PFSK-1 (cell line): Measurements from ENCODE around the gene FGFBP3.

Experiments used
- FOXP2 ChIP-seq: optimal IDR thresholded peaks from 2 replicates; pipeline ENCODE3; 2011; ENCODE audit warnings: borderline replicate concordance, control low read depth, inconsistent platforms; ENCODE audit not compliant: insufficient read depth; ENCODE audit errors: extremely low read length, extremely low read depth
- POLR2AphosphoS5 ChIP-seq: IDR thresholded peaks from 2 replicates; pipeline ENCODE4 v1.6.1; 2012; ENCODE audit warnings: low read depth, mild to moderate bottlenecking, control low read depth, low read length, moderate library complexity
- SIN3A ChIP-seq: IDR thresholded peaks from 2 replicates; pipeline ENCODE4 v1.6.1; 2012; ENCODE audit warnings: mild to moderate bottlenecking, low read length, moderate library complexity, borderline replicate concordance; ENCODE audit not compliant: insufficient read depth
- TAF1 ChIP-seq: IDR thresholded peaks from 2 replicates; pipeline ENCODE4 v1.6.1; 2012; ENCODE audit warnings: low read length, control low read depth, borderline replicate concordance; ENCODE audit not compliant: insufficient read depth
- TF ChIP-seq, protein P1 (sequence below), 2 experiments: IDR thresholded peaks; 2 replicates each; pipeline versions ENCODE4 v1.6.1 to v1.8.0; 2011 to 2012; ENCODE audit warnings: low read depth in 2 of 2, low read length in 2 of 2, control low read depth in 1 of 2, inconsistent platforms in 1 of 2, mild to moderate bottlenecking in 1 of 2, moderate library complexity in 1 of 2; ENCODE audit not compliant: insufficient read depth in 1 of 2

Gene FGFBP3

DNA sequence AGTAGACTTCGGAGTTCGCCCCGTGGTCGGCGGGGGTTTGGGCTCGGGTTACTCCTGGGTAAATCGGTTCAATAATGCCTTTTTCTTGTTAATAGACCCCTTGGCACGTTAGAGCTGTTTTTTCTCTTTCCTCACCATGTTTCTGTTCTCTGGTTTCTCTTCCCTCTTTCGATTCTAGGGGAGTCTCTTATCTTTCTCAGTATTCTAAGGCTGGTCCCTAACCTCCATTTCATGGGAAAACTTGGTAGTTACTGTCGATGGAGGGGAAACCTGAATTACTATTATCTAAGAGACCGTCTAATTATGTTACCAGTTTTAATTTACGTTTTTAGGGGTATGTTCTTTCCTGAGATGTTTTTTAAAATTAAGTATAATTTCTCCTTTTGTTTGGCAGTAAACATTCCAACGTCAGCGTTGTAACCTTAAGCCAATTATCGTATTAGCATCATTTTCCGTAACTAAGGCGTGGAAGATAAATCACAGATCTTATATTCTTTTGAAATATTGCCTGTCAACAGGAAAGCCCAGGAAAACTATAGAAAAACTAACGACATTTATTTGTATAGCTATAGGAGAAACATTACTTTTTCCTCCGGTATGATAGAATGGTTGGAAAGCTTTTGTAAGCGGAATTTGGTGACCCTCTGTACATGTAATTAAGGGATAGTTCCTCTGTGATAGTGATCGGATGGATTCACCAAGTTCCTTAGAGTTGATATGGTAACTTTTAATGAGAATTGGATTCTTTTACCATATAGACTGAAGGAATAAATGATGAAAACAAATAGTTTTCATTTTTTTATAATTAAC, 15.1 kb upstream of the FGFBP3 start:
- TF ChIP-seq TAF1 (no peak), POLR2AphosphoS5 (no peak), SIN3A (no peak), FOXP2 (no peak)
- TF ChIP-seq, protein P1, sequence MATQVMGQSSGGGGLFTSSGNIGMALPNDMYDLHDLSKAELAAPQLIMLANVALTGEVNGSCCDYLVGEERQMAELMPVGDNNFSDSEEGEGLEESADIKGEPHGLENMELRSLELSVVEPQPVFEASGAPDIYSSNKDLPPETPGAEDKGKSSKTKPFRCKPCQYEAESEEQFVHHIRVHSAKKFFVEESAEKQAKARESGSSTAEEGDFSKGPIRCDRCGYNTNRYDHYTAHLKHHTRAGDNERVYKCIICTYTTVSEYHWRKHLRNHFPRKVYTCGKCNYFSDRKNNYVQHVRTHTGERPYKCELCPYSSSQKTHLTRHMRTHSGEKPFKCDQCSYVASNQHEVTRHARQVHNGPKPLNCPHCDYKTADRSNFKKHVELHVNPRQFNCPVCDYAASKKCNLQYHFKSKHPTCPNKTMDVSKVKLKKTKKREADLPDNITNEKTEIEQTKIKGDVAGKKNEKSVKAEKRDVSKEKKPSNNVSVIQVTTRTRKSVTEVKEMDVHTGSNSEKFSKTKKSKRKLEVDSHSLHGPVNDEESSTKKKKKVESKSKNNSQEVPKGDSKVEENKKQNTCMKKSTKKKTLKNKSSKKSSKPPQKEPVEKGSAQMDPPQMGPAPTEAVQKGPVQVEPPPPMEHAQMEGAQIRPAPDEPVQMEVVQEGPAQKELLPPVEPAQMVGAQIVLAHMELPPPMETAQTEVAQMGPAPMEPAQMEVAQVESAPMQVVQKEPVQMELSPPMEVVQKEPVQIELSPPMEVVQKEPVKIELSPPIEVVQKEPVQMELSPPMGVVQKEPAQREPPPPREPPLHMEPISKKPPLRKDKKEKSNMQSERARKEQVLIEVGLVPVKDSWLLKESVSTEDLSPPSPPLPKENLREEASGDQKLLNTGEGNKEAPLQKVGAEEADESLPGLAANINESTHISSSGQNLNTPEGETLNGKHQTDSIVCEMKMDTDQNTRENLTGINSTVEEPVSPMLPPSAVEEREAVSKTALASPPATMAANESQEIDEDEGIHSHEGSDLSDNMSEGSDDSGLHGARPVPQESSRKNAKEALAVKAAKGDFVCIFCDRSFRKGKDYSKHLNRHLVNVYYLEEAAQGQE (IDR thresholded peaks at IDR 0.05; ENCODE audit: insufficient read depth in 1 of 2, low read depth in 2 of 2, low read length in 2 of 2) = no peak

GRCh38 chr10:91923371-91924211, 14.3 kb upstream of the FGFBP3 start, which contains the start of gene BTAF1:
Gene BTAF1, plus strand, starts transcription at chr10:91923770. Its CDS starts 307 bp downstream, at chr10:91924077.
- TF ChIP-seq FOXP2 = peak; percentile 89
- TF ChIP-seq, protein P1 (IDR thresholded peaks at IDR 0.05; ENCODE audit: insufficient read depth in 1 of 2, low read depth in 2 of 2, low read length in 2 of 2) = 0 out of 4 replicates have a peak, but pooled peaks of 1 of the 2 experiments have one; percentile 12
- TF ChIP-seq TAF1 = peak; percentile 90
- TF ChIP-seq SIN3A = no peak; the same call in 1 of the 2 replicates
- TF ChIP-seq POLR2AphosphoS5 = peak; percentile 97

GRCh38 chr10:91919651-91920050, 10.4 kb upstream of the FGFBP3 start:
- TF ChIP-seq FOXP2 (no peak), TAF1 (no peak), SIN3A (no peak), POLR2AphosphoS5 (no peak)
- TF ChIP-seq, protein P1 (IDR thresholded peaks at IDR 0.05; ENCODE audit: insufficient read depth in 1 of 2, low read depth in 2 of 2, low read length in 2 of 2) = no peak

DNA sequence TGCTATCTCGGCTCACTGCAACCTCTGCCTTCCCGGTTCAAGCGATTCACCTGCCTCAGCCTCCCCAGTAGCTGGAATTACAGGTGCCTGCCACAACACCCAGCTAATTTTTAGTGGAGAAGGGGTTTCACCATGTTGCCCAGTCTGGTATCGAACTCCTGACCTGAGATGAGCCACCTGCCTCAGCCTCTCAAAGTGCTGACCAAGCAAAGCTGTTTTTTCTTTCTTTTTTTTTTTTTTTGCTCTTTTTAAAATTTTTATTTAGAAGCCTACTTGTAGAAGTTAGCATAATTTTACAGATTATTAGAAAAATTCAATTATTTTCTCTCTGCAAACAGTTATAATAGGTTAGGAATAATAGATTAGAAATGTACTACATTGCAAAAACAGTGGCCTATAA, 1.2 kb upstream of the FGFBP3 start:
- no peak for TF ChIP-seq POLR2AphosphoS5

GRCh38 chr10:91908337-91909116, 759 bp downstream of the FGFBP3 start:
- peak; percentile 86 for TF ChIP-seq FOXP2
- TF ChIP-seq, protein P1 (IDR thresholded peaks at IDR 0.05; ENCODE audit: insufficient read depth in 1 of 2, low read depth in 2 of 2, low read length in 2 of 2) = peak in 1 of 2 experiments; percentile 30; a peak in 1 of 4 replicates
- TF ChIP-seq POLR2AphosphoS5 = no peak; the same call in 1 of the 2 replicates
- no peak for TF ChIP-seq SIN3A
- TF ChIP-seq TAF1 = peak; percentile 80; the same call in 1 of the 2 replicates
